IMR-90 (cell line): ENCODE data around the gene C10orf88. TPM values are rescaled to one million over a fixed set of nuclear protein-coding genes. Genes with fewer than 3 reads are reported as not detected.

ENCODE experiments used
- ATAC-seq: fragments of 200-7000 bp; cut with Tn5 transposase; 2 replicates; pipeline ENCODE4 v1.9.1; 2020; ENCODE audit warnings: low read depth, mild to moderate bottlenecking, moderate library complexity
- BruUV-seq: library from RNA; stranded (reverse); fragments of 400-500 nt; replicated peaks from 2 replicates; lab custom pipeline; 2021; lab: Mats Ljungman, UMichigan
- CTCF ChIA-PET: fragments of 300-600 bp; formaldehyde crosslinking; extraction: SDS; loops from one replicate; lab custom pipeline; 2021; ENCODE audit warnings: antibody characterized with exemption; lab: Yijun Ruan, JAX
- POLR2A ChIA-PET: fragments of 300-600 bp; sonication (Branson Sonifier 250); formaldehyde crosslinking; loops from one replicate; lab custom pipeline; 2022; ENCODE audit warnings: antibody characterized with exemption; ENCODE audit not compliant: unreplicated experiment; lab: Charles Lee
- DNase-seq: peaks from one replicate; pipeline ENCODE4 v3.0.0; 2013
- H2AFZ ChIP-seq: replicated peaks from 2 replicates; pipeline ENCODE3; 2013; ENCODE audit warnings: low read length, mild to moderate bottlenecking; ENCODE audit not compliant: poor library complexity
- H2AK5ac ChIP-seq: 2 replicates; pipeline ENCODE4 v1.6.1; 2013; ENCODE audit warnings: low read depth, low read length, inconsistent platforms
- H2AK9ac ChIP-seq: replicated peaks from 2 replicates; pipeline ENCODE3; 2013; ENCODE audit warnings: mild to moderate bottlenecking, low read depth, low read length, moderate library complexity; ENCODE audit not compliant: poor library complexity
- H2BK120ac ChIP-seq: 2 replicates; pipeline ENCODE4 v1.6.1; 2013; ENCODE audit warnings: low read depth, low read length, inconsistent platforms
- H2BK15ac ChIP-seq: 3 replicates; pipeline ENCODE4 v1.6.1; 2013; ENCODE audit warnings: low read depth, low read length, inconsistent platforms
- H2BK20ac ChIP-seq: 2 replicates; pipeline ENCODE4 v1.6.1; 2013; ENCODE audit warnings: low read depth, mild to moderate bottlenecking, inconsistent platforms, low read length, moderate library complexity
- H2BK5ac ChIP-seq: 2 replicates; pipeline ENCODE4 v1.6.1; 2013; ENCODE audit warnings: mild to moderate bottlenecking, low read depth, low read length, inconsistent platforms; ENCODE audit not compliant: poor library complexity, severe bottlenecking
- H3K14ac ChIP-seq: replicated peaks from 2 replicates; pipeline ENCODE4 v1.6.1; 2013; ENCODE audit warnings: low read depth, low read length, inconsistent platforms
- H3K18ac ChIP-seq: 2 replicates; pipeline ENCODE4 v1.6.1; 2013; ENCODE audit warnings: low read depth, low read length, control low read depth
- H3K23ac ChIP-seq: 2 replicates; pipeline ENCODE4 v1.6.1; 2013; ENCODE audit warnings: low read depth, low read length, inconsistent platforms
- H3K27ac ChIP-seq: 2 replicates; pipeline ENCODE4 v1.5.1; 2013; ENCODE audit warnings: mild to moderate bottlenecking, control low read depth, low read length; ENCODE audit not compliant: insufficient read depth
- H3K27me3 ChIP-seq: 2 replicates; pipeline ENCODE4 v1.6.1; 2013; ENCODE audit warnings: low read length; ENCODE audit not compliant: control insufficient read depth, insufficient read depth
- H3K36me3 ChIP-seq: 2 replicates; pipeline ENCODE4 v1.6.1; 2013; ENCODE audit warnings: low read length, mixed read lengths; ENCODE audit not compliant: control insufficient read depth, insufficient read depth
- H3K4ac ChIP-seq: 2 replicates; pipeline ENCODE4 v1.6.1; 2013; ENCODE audit warnings: low read depth, low read length, inconsistent platforms
- H3K4me1 ChIP-seq: 2 replicates; pipeline ENCODE4 v1.6.1; 2013; ENCODE audit warnings: low read length, mixed read lengths; ENCODE audit not compliant: control insufficient read depth, insufficient read depth
- H3K4me2 ChIP-seq: 2 replicates; pipeline ENCODE4 v1.6.1; 2013; ENCODE audit warnings: low read depth, mild to moderate bottlenecking, control low read depth, low read length, moderate library complexity
- H3K4me3 ChIP-seq: 2 replicates; pipeline ENCODE4 v1.5.1; 2013; ENCODE audit warnings: low read depth, mild to moderate bottlenecking, control low read depth, low read length, moderate library complexity; ENCODE audit not compliant: insufficient read depth
- H3K56ac ChIP-seq: 2 replicates; pipeline ENCODE4 v1.6.1; 2013; ENCODE audit warnings: low read length, inconsistent platforms; ENCODE audit not compliant: insufficient read depth; ENCODE audit errors: extremely low read depth
- H3K79me1 ChIP-seq, 2 experiments: 2 replicates each; pipeline ENCODE4 v1.6.1; 2013; ENCODE audit warnings: low read length in 2 of 2, inconsistent platforms in 1 of 2, low read depth in 1 of 2
- H3K9ac ChIP-seq: 2 replicates; pipeline ENCODE4 v1.6.1; 2013; ENCODE audit warnings: low read depth, low read length, control low read depth
- H3K9me1 ChIP-seq: 2 replicates; pipeline ENCODE4 v1.6.1; 2013; ENCODE audit warnings: low read length, inconsistent platforms; ENCODE audit not compliant: insufficient read depth
- H3K9me3 ChIP-seq: 2 replicates; pipeline ENCODE4 v1.6.1; 2013; ENCODE audit warnings: low read length; ENCODE audit not compliant: control insufficient read depth, insufficient read depth
- H4K20me1 ChIP-seq: 2 replicates; pipeline ENCODE4 v1.6.1; 2013; ENCODE audit warnings: low read length, inconsistent platforms; ENCODE audit not compliant: insufficient read depth
- H4K5ac ChIP-seq: 2 replicates; pipeline ENCODE4 v1.6.1; 2013; ENCODE audit warnings: mild to moderate bottlenecking, low read depth, low read length, control low read depth
- H4K8ac ChIP-seq, 2 experiments: 2 replicates each; pipeline ENCODE4 v1.6.1; 2013; ENCODE audit warnings: low read depth in 2 of 2, low read length in 2 of 2, control low read depth in 1 of 2, inconsistent platforms in 1 of 2
- H4K91ac ChIP-seq: 2 replicates; pipeline ENCODE4 v1.6.1; 2013; ENCODE audit warnings: low read depth, low read length, inconsistent platforms; ENCODE audit not compliant: insufficient read depth
- BHLHE40 ChIP-seq: fragments of 150-350 bp; IDR thresholded peaks from 2 replicates; pipeline ENCODE4 v1.6.1; 2016; ENCODE audit warnings: mild to moderate bottlenecking, low read depth, low read length
- CEBPB ChIP-seq: IDR thresholded peaks from 2 replicates; pipeline ENCODE4 v1.6.1; 2012; ENCODE audit warnings: low read depth, low read length, improper control_type of control experiment
- CHD1 ChIP-seq: IDR thresholded peaks from 2 replicates; pipeline ENCODE4 v1.6.1; 2012; ENCODE audit warnings: low read depth, low read length, improper control_type of control experiment
- MAFK ChIP-seq: IDR thresholded peaks from 2 replicates; pipeline ENCODE4 v1.6.1; 2012; ENCODE audit warnings: low read depth, low read length, improper control_type of control experiment
- MAZ ChIP-seq: IDR thresholded peaks from 2 replicates; pipeline ENCODE4 v1.6.1; 2012; ENCODE audit warnings: low read depth, mild to moderate bottlenecking, low read length, improper control_type of control experiment, moderate library complexity, borderline replicate concordance
- MXI1 ChIP-seq: IDR thresholded peaks from 2 replicates; pipeline ENCODE4 v1.6.1; 2012; ENCODE audit warnings: low read depth, mild to moderate bottlenecking, low read length, moderate library complexity, borderline replicate concordance
- NFE2L2 ChIP-seq: fragments of 150-350 bp; IDR thresholded peaks from 2 replicates; pipeline ENCODE4 v1.6.1; 2016; ENCODE audit warnings: low read depth, mild to moderate bottlenecking, low read length
- POLR2A ChIP-seq: IDR thresholded peaks from 2 replicates; pipeline ENCODE4 v1.6.1; 2012; ENCODE audit warnings: mild to moderate bottlenecking, low read depth, low read length
- RAD21 ChIP-seq: IDR thresholded peaks from 2 replicates; pipeline ENCODE4 v1.6.1; 2012; ENCODE audit warnings: low read length, improper control_type of control experiment
- RCOR1 ChIP-seq: IDR thresholded peaks from 2 replicates; pipeline ENCODE4 v1.6.1; 2012; ENCODE audit warnings: mild to moderate bottlenecking, low read length, improper control_type of control experiment; ENCODE audit not compliant: insufficient replicate concordance
- RFX5 ChIP-seq: IDR thresholded peaks from 2 replicates; pipeline ENCODE4 v1.8.0; 2012; ENCODE audit warnings: low read depth, mild to moderate bottlenecking, low read length, moderate library complexity
- SMC3 ChIP-seq: fragments of 150-350 bp; IDR thresholded peaks from 2 replicates; pipeline ENCODE4 v1.6.1; 2016; ENCODE audit warnings: low read depth, mild to moderate bottlenecking, antibody characterized with exemption, low read length, moderate library complexity
- WGBS, 2 experiments: methylation state at CpG; one replicate each; pipeline versions ENCODE4 v1.1.5 to v1.1.7; 2013; ENCODE audit warnings: missing lambda C conversion rate in 2 of 2; ENCODE audit not compliant: insufficient read length in 1 of 2; ENCODE audit errors: extremely low coverage in 2 of 2; 5-methylcytosine and 5-hydroxymethylcytosine counted together
- dilution Hi-C: fragments of 300-500 bp; cut with HindIII; formaldehyde crosslinking; loops from one replicate; pipeline ENCODE4 v1.14.3; 2018; ENCODE audit warnings: low sequenced_read_pairs; ENCODE audit not compliant: unreplicated experiment
- in situ Hi-C: fragments of 300-500 bp; cut with MboI; formaldehyde crosslinking; loops from 3 replicates; pipeline ENCODE4 v1.14.3; 2019; ENCODE audit warnings: low sequenced_read_pairs, inconsistent platforms, mixed read lengths
- intact Hi-C: fragments of 100-400 bp; cut with micrococcal nuclease; formaldehyde crosslinking; loops from 2 replicates; pipeline ENCODE4 v1.10.0; 2022
- polyA plus RNA-seq, 3 experiments: library from polyadenylated mRNA; depleted of rRNA; stranded (reverse); fragments of >200 nt; gene quantifications; 2 replicates each; pipeline ENCODE4 v1.2.3, GENCODE V29; 2012; ENCODE audit warnings: low replicate concordance in 1 of 3
- total RNA-seq: library from RNA; depleted of rRNA; stranded (reverse); fragments of >200 nt; gene quantifications from 2 replicates; pipeline ENCODE4 v1.2.3, GENCODE V29; 2012
- TF ChIP-seq, protein P1 (sequence below): fragments of 150-350 bp; IDR thresholded peaks from 2 replicates; pipeline ENCODE4 v1.6.1; 2017; ENCODE audit warnings: mild to moderate bottlenecking, antibody characterized with exemption, low read length, low read depth
- TF ChIP-seq, protein P2 (sequence below): fragments of 150-350 bp; IDR thresholded peaks from 2 replicates; pipeline ENCODE4 v1.6.1; 2016; ENCODE audit warnings: low read depth, mild to moderate bottlenecking, low read length, moderate library complexity, borderline replicate concordance
- TF ChIP-seq, protein P3 (sequence below): conservative IDR thresholded peaks from 2 replicates; pipeline ENCODE4 v1.5.1; 2012; ENCODE audit warnings: mild to moderate bottlenecking, low read depth, low read length, improper control_type of control experiment

C10orf88 gene
- total and polyA plus RNA-seq, 2 of the 4 experiments (the other 2 are of a cell fraction): 5.9 to 12.2 TPM

DNA sequence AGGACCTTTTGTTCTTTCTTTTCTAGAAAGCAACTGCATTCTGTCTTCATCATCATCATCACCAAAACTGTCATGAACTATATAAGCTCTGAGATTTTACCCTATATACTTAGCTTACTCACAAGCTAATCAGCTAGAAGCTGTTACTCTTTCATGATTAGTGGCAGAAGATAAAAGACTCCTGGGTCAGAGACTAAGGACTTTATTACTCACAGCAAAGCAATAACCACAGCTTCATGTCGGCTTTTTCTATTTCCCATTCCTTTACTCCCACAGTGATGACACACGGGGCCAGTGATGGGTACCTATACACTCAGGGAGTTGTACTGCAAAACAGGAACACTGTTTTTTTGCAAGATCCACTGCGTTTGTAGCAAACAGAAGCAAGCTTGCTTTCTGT, 8.4 kb upstream of the C10orf88 start:
- Histone ChIP-seq H3K36me3 (no peaks in the 10 kb centered on the region), H3K4me3 (no peak overlapping the region), H3K23ac (no peak overlapping the region), H2BK120ac (no peak overlapping the region), H3K9me3 (peaks cover 10% of the 10 kb centered on the region), H4K8ac (no peak overlapping the region), H3K79me1 (no peaks in the 10 kb centered on the region; a peak in 1 of 4 replicates), H4K91ac (no peak overlapping the region), H3K14ac (no peak overlapping the region), H3K18ac (no peak overlapping the region), H4K5ac (no peak overlapping the region), H3K9ac (no peak overlapping the region), H2AK9ac (no peak overlapping the region), H3K56ac (no peak overlapping the region), H4K20me1 (no peaks in the 10 kb centered on the region), H3K27me3 (no peaks in the 10 kb centered on the region), H2BK5ac (no peak overlapping the region), H3K4me2 (no peak overlapping the region), H2AFZ (no peak overlapping the region), H3K4ac (no peak overlapping the region), H2AK5ac (no peak overlapping the region), H2BK15ac (no peak overlapping the region), H3K27ac (no peak overlapping the region), H3K4me1 (no peaks in the 10 kb centered on the region), H2BK20ac (no peak overlapping the region), H3K9me1 (no peaks in the 10 kb centered on the region)
- ChIA-PET CTCF (interaction anchor here (0.6 kb wide), 1 partner anchor 1193 kb away, joined by 4 read pairs; no protein-coding TSS in a partner anchor), POLR2A (no interaction called here)
- TF ChIP-seq MAZ (no peak), CEBPB (no peak), SMC3 (no peak), CHD1 (no peak), RCOR1 (no peak), MXI1 (no peak), POLR2A (no peak), RFX5 (no peak), MAFK (no peak), NFE2L2 (no peak), BHLHE40 (no peak), RAD21 (no peak)
- TF ChIP-seq, protein P1, sequence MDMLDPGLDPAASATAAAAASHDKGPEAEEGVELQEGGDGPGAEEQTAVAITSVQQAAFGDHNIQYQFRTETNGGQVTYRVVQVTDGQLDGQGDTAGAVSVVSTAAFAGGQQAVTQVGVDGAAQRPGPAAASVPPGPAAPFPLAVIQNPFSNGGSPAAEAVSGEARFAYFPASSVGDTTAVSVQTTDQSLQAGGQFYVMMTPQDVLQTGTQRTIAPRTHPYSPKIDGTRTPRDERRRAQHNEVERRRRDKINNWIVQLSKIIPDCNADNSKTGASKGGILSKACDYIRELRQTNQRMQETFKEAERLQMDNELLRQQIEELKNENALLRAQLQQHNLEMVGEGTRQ: no peak
- TF ChIP-seq, protein P2, sequence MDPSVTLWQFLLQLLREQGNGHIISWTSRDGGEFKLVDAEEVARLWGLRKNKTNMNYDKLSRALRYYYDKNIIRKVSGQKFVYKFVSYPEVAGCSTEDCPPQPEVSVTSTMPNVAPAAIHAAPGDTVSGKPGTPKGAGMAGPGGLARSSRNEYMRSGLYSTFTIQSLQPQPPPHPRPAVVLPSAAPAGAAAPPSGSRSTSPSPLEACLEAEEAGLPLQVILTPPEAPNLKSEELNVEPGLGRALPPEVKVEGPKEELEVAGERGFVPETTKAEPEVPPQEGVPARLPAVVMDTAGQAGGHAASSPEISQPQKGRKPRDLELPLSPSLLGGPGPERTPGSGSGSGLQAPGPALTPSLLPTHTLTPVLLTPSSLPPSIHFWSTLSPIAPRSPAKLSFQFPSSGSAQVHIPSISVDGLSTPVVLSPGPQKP: no peak
- TF ChIP-seq, protein P3, sequence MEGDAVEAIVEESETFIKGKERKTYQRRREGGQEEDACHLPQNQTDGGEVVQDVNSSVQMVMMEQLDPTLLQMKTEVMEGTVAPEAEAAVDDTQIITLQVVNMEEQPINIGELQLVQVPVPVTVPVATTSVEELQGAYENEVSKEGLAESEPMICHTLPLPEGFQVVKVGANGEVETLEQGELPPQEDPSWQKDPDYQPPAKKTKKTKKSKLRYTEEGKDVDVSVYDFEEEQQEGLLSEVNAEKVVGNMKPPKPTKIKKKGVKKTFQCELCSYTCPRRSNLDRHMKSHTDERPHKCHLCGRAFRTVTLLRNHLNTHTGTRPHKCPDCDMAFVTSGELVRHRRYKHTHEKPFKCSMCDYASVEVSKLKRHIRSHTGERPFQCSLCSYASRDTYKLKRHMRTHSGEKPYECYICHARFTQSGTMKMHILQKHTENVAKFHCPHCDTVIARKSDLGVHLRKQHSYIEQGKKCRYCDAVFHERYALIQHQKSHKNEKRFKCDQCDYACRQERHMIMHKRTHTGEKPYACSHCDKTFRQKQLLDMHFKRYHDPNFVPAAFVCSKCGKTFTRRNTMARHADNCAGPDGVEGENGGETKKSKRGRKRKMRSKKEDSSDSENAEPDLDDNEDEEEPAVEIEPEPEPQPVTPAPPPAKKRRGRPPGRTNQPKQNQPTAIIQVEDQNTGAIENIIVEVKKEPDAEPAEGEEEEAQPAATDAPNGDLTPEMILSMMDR: no peak
- intact Hi-C loops (no loop called here), in situ Hi-C loops (no loop called here), dilution Hi-C loops (no loop called here)
- WGBS, 2 experiments: no CpG with 5 or more reads among the region's 3 CpGs
- ATAC-seq (no peak), DNase-seq (no peak)
- no TSS peak for BruUV-seq
